Esophagus squamous epithelium (tissue), 5 donors: ENCODE data around the gene RSAD2. TPM values are rescaled to one million over a fixed set of nuclear protein-coding genes. Genes with fewer than 3 reads are reported as not detected.

Experiments used
- DNase-seq: peaks from one replicate; lab custom pipeline; 2025; lab: John Stamatoyannopoulos, UW
- H3K27ac ChIP-seq, 4 donors: fragments of 200-600 bp; sonication (generic); one replicate each; pipeline ENCODE4 v1.5.1; 2016 to 2019; ENCODE audit warnings: mild to moderate bottlenecking in 1 of 4
- H3K27me3 ChIP-seq, 4 donors: fragments of 200-600 bp; sonication (generic); 1 replicate in 3 of 4; 2 replicates in 1 of 4; pipeline versions ENCODE4 v1.5.1 to v1.6.0; 2017 to 2021; ENCODE audit warnings: antibody characterized with exemption in 1 of 4
- H3K36me3 ChIP-seq, 3 donors: fragments of 200-600 bp; sonication (generic); one replicate each; pipeline ENCODE4 v1.5.1; 2016 to 2019
- H3K4me1 ChIP-seq, 3 donors: fragments of 200-600 bp; sonication (generic); one replicate each; pipeline ENCODE4 v1.5.1; 2017 to 2019
- H3K4me3 ChIP-seq, 4 donors: fragments of 200-600 bp; sonication (generic); 1 replicate in 3 of 4; 2 replicates in 1 of 4; pipeline ENCODE4 v1.5.1; 2016 to 2019; ENCODE audit warnings: mild to moderate bottlenecking in 2 of 4, moderate library complexity in 1 of 4
- H3K9me3 ChIP-seq, 3 donors: fragments of 200-600 bp; sonication (generic); one replicate each; pipeline ENCODE4 v1.5.1; 2016 to 2019
- POLR2A ChIP-seq, 4 donors: fragments of 450-650 bp; IDR thresholded peaks; one replicate each; pipeline ENCODE4 v1.6.1; 2017; ENCODE audit warnings: antibody characterized with exemption in 4 of 4, mild to moderate bottlenecking in 4 of 4, moderate library complexity in 3 of 4
- WGBS, 2 donors: methylation state at CpG; one replicate each; pipeline ENCODE4 v1.1.5; 2018; 5-methylcytosine and 5-hydroxymethylcytosine counted together
- intact Hi-C: fragments of 100-400 bp; cut with DNase I; formaldehyde crosslinking; loops from one replicate; pipeline ENCODE4 v1.15.0; 2022
- total RNA-seq, 4 donors: library from RNA; depleted of rRNA; stranded (reverse); fragments of >200 nt; gene quantifications; one replicate each; pipeline ENCODE4 v1.1.0, GENCODE V29; 2016
- TF ChIP-seq, protein P1 (sequence below), 6 experiments: fragments of 450-650 bp in 4 of 6; fragments of 200-600 bp in 2 of 6; sonication (generic) in 2 of 6; IDR thresholded peaks; one replicate each; pipeline ENCODE4 v1.5.1; 2016 to 2019; ENCODE audit warnings: antibody characterized with exemption in 6 of 6, mild to moderate bottlenecking in 4 of 6, moderate library complexity in 4 of 6
- donor health status: DM: yes; HTN: yes; CAD: no.

The RSAD2 gene
- total RNA-seq, 4 donors from 2014 or later: 0.15 to 4.3 (median 0.66) TPM

DNA sequence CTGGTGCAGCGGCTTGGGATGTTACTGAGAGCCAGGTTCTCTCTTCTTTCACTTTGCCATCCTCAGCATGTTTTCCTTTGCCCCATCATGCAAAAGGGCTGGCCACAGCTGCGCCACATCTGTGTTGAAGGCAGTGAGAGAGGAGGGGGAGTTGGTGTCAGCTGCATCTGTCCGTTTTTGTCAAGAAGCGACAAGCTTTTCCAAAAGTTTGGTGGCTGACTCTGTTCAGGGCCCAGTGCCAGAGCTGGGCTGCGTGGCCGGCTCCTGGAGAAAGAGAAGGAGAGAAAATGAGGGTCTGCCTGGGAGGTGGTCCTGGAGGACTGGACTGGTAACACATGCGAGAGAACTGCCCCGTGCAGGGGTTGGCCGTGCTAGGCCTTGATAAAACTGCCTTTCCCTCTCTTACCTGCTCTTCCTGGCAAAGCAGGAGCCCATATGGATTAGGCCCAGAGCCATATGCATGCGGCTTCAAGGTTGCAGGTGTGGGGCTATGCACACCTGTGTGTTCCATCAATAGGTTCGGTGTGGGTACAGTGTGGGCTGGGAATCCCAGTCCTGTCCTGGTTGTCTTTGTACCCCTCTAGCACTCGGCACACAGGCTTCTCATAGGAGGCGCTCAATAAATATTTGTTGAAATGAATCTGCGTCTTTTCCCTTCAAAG lies 48.6 kb downstream of the RSAD2 start:
- Histone ChIP-seq H3K4me3 (no peak overlapping the region), H3K4me1 (peaks cover 0 to 31% (median 0%) of the 10 kb centered on the region in 3 donors), H3K9me3 (no peaks in the 10 kb centered on the region), H3K27ac (no peak overlapping the region), H3K27me3 (no peaks in the 10 kb centered on the region), H3K36me3 (no peaks in the 10 kb centered on the region)
- DNase-seq: no peak
- intact Hi-C loops: no loop called here
- TF ChIP-seq, protein P1, sequence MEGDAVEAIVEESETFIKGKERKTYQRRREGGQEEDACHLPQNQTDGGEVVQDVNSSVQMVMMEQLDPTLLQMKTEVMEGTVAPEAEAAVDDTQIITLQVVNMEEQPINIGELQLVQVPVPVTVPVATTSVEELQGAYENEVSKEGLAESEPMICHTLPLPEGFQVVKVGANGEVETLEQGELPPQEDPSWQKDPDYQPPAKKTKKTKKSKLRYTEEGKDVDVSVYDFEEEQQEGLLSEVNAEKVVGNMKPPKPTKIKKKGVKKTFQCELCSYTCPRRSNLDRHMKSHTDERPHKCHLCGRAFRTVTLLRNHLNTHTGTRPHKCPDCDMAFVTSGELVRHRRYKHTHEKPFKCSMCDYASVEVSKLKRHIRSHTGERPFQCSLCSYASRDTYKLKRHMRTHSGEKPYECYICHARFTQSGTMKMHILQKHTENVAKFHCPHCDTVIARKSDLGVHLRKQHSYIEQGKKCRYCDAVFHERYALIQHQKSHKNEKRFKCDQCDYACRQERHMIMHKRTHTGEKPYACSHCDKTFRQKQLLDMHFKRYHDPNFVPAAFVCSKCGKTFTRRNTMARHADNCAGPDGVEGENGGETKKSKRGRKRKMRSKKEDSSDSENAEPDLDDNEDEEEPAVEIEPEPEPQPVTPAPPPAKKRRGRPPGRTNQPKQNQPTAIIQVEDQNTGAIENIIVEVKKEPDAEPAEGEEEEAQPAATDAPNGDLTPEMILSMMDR (IDR thresholded peaks at IDR 0.05): no peak
- no peak for TF ChIP-seq POLR2A (IDR thresholded peaks at IDR 0.05)
- 87 to 89% methylated on average over 8 to 14 of the region's 14 CpGs for WGBS, 2 donors

DNA sequence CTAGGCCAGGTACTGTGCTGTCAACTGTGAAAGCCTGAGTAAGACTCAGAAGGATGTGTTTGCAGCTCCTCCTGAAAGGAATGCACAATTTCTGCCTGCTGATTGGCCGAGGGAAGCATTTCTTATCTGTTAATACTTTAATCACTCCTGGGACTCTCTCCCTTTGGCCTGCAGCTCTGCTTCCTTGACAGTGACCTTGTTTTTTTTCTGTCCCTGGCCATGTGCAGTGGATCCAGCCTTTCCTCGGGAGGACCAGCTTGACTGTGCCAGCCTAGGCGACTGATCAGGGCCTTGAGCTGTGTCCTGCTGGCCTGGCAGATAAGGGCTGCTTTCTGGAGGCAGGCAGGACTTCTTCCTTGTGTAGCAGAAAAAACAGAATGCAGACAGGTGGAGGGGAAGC lies 49.6 kb downstream of the RSAD2 start:
- no peak for DNase-seq
- H3K27me3 ChIP-seq: no peaks in the 10 kb centered on the region
- H3K36me3 ChIP-seq: no peaks in the 10 kb centered on the region
- H3K9me3 ChIP-seq: no peaks in the 10 kb centered on the region
- TF ChIP-seq, protein P1 (IDR thresholded peaks at IDR 0.05): no peak
- no peak for TF ChIP-seq POLR2A (IDR thresholded peaks at IDR 0.05)
- 64 to 86% methylated on average over 1 of the region's 3 CpGs for WGBS, 2 donors
- intact Hi-C loops: no loop called here
- no peak overlapping the region for H3K4me3 ChIP-seq
- H3K4me1 ChIP-seq: peaks cover 0 to 23% (median 0%) of the 10 kb centered on the region in 3 donors
- H3K27ac ChIP-seq: no peak overlapping the region

DNA sequence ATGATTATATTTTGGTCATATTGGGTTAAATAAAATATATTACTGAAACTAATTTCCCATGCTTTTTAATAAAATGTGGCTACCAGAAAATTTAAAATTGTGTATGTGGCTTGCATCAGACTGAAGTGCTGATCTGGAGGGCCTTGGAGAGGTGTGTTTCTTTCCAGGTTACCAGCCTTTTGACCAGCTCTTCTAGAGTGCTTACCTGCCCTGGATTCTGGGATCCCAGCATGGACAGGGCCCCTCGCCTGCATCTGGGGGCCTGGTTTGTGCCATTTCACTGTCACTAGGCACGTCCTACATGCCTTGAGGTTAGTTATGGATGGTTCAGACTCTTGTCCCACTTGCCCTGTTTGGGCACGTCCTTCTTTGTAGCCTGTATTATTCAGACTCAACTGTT lies 50.2 kb downstream of the RSAD2 start:
- no peaks in the 10 kb centered on the region for H3K27me3 ChIP-seq

DNA sequence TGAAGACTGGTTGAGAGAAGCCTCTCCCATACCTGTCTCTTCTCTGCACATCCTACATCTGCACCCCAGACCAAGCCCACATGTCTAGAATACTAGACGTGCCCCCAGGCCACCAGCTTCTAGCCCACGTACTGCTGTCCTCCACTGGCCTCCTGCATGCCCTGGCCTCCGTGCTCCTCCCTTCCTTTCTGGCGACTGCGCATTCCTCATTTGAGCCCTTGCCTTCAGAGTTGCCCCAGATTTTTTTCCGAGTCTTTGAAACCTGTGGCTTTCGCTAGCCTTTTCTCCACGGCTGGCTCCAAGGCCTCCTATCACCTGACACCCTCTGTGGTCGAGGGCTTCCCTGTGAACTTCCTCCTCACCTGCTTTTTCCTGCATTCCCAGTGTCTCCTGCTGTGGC lies 50.9 kb downstream of the RSAD2 start:
- Histone ChIP-seq H3K27me3 (no peaks in the 10 kb centered on the region), H3K36me3 (no peaks in the 10 kb centered on the region), H3K4me3 (no peak overlapping the region), H3K9me3 (no peaks in the 10 kb centered on the region), H3K27ac (no peak overlapping the region), H3K4me1 (peaks cover 0 to 13% (median 0%) of the 10 kb centered on the region in 3 donors)
- intact Hi-C loops: no loop called here
- no peak for DNase-seq
- 80 to 81% methylated on average over 9 of the region's 9 CpGs for WGBS, 2 donors
- TF ChIP-seq, protein P1 (IDR thresholded peaks at IDR 0.05): no peak
- no peak for TF ChIP-seq POLR2A (IDR thresholded peaks at IDR 0.05)

More for the DNA sequence above, 50.2 kb downstream of the RSAD2 start:
- TF ChIP-seq, protein P1 (IDR thresholded peaks at IDR 0.05): no peak
- TF ChIP-seq POLR2A (IDR thresholded peaks at IDR 0.05): no peak
- peaks cover 0 to 17% (median 0%) of the 10 kb centered on the region in 3 donors for H3K4me1 ChIP-seq
- H3K27ac ChIP-seq: no peak overlapping the region
- no peaks in the 10 kb centered on the region for H3K9me3 ChIP-seq
- H3K36me3 ChIP-seq: no peaks in the 10 kb centered on the region
- WGBS, 2 donors: 75 to 79% methylated on average over 2 to 3 of the region's 3 CpGs
- H3K4me3 ChIP-seq: no peak overlapping the region
- DNase-seq: no peak
- intact Hi-C loops: no loop called here

DNA sequence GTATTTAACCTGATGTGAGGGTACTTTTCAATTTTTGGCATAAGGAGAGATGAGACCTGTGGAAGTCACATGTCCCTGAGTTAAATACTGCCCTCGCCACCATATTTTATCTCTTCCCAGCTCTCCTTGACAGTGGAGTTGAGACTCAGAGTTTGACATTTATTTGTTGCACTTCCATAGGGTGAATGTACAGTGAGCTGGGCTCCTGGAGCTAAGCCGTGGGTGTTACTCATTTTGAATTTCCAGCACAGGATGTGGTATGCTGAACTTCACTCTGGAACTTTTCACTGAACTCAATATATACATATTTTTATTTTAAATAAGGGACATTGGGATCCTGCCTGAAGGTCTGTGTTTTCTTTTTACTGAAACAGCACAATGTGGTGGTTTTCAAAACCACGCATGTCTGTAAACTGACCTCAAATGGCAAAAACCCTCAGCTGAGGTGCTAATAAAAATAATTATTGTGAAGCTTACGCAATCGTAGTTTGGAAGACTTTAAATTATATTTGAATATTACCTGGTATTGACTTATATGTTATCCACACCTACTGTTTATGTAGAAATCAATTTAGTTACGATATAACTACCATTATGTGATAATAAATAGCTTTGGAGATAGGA lies 51.7 kb downstream of the RSAD2 start:
- Histone ChIP-seq H3K27ac (no peak overlapping the region), H3K4me3 (no peak overlapping the region), H3K9me3 (no peaks in the 10 kb centered on the region), H3K27me3 (no peaks in the 10 kb centered on the region), H3K36me3 (no peaks in the 10 kb centered on the region), H3K4me1 (peaks cover 0 to 13% (median 0%) of the 10 kb centered on the region in 3 donors)
- intact Hi-C loops: no loop called here
- no peak for DNase-seq
- no peak for TF ChIP-seq POLR2A (IDR thresholded peaks at IDR 0.05)
- TF ChIP-seq, protein P1 (IDR thresholded peaks at IDR 0.05): no peak
- 77 to 82% methylated on average over 6 of the region's 6 CpGs for WGBS, 2 donors
